Mammary epithelial cell (primary cell): Measurements from ENCODE around the gene CA9.

Source experiments
- EZH2 ChIP-seq: IDR thresholded peaks from 2 replicates; pipeline ENCODE4 v1.6.1; 2012; ENCODE audit warnings: low read length, inconsistent platforms, borderline replicate concordance
- TF ChIP-seq, protein P1 (sequence below), 2 donors: IDR thresholded peaks in 1 of 2; conservative IDR thresholded peaks in 1 of 2; 2 replicates each; pipeline ENCODE4 v1.5.1; 2011 to 2012; ENCODE audit warnings: inconsistent platforms in 2 of 2, low read length in 2 of 2, mild to moderate bottlenecking in 2 of 2, control low read depth in 1 of 2, low read depth in 1 of 2; ENCODE audit not compliant: insufficient read depth in 1 of 2; ENCODE audit errors: extremely low read depth in 1 of 2

DNA sequence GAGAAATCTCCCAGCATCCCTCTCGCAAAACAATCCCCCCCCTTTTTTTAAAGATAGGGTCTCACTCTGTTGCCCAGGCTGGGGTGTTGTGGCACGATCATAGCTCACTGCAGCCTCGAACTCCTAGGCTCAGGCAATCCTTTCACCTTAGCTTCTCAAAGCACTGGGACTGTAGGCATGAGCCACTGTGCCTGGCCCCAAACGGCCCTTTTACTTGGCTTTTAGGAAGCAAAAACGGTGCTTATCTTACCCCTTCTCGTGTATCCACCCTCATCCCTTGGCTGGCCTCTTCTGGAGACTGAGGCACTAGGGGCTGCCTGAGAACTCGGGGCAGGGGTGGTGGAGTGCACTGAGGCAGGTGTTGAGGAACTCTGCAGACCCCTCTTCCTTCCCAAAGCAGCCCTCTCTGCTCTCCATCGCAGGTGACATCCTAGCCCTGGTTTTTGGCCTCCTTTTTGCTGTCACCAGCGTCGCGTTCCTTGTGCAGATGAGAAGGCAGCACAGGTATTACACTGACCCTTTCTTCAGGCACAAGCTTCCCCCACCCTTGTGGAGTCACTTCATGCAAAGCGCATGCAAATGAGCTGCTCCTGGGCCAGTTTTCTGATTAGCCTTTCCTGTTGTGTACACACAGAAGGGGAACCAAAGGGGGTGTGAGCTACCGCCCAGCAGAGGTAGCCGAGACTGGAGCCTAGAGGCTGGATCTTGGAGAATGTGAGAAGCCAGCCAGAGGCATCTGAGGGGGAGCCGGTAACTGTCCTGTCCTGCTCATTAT lies 6.8 kb downstream of the CA9 start:
- TF ChIP-seq, protein P1, sequence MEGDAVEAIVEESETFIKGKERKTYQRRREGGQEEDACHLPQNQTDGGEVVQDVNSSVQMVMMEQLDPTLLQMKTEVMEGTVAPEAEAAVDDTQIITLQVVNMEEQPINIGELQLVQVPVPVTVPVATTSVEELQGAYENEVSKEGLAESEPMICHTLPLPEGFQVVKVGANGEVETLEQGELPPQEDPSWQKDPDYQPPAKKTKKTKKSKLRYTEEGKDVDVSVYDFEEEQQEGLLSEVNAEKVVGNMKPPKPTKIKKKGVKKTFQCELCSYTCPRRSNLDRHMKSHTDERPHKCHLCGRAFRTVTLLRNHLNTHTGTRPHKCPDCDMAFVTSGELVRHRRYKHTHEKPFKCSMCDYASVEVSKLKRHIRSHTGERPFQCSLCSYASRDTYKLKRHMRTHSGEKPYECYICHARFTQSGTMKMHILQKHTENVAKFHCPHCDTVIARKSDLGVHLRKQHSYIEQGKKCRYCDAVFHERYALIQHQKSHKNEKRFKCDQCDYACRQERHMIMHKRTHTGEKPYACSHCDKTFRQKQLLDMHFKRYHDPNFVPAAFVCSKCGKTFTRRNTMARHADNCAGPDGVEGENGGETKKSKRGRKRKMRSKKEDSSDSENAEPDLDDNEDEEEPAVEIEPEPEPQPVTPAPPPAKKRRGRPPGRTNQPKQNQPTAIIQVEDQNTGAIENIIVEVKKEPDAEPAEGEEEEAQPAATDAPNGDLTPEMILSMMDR (conservative IDR thresholded peaks at IDR 0.05 in 1 of 2, IDR thresholded peaks at IDR 0.05 in 1 of 2; ENCODE audit: extremely low read depth in 1 of 2, insufficient read depth in 1 of 2, low read depth in 1 of 2, low read length in 2 of 2), result no peak
- no peak for TF ChIP-seq EZH2
